Measurements from ENCODE around the gene LYRM4.

DNA sequence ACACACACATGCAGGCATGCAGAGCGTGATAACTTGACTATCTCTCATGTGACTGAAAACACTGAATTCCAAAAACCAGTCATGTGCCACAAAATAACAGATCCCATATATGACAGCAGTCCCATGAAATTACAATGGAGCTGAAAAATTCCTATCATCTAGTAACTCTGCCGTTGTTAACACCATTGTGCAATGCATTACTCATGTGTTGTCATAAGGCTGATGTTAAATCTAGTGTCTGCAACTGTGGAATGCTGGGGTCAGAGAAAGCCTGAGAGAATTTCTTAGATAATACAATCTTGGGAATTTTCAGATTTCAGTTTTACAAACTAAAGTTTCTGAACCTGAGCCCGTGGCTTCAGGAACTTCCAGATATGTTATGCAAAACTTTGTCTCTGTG, 70.2 kb downstream of the LYRM4 start:
- no peak for TF ChIP-seq GATA2 (IDR thresholded peaks at IDR 0.05; ENCODE audit: low read depth, low read length)
- no peak for TF ChIP-seq GATA3 (IDR thresholded peaks at IDR 0.05; ENCODE audit: low read depth, low read length)

All from SH-SY5Y (cell line).